K562 (cell line): Measurements from ENCODE around the gene CSF1R. TPM values are rescaled to one million over a fixed set of nuclear protein-coding genes. Genes with fewer than 3 reads are reported as not detected.
A peak's percentile ranks its signal among the peaks of the same experiment; 100 is the strongest.

ENCODE experiments used
- ATAC-seq: fragments of 200-7000 bp; cut with Tn5 transposase; 3 replicates; pipeline ENCODE4 v1.9.1; 2020; ENCODE audit warnings: moderate library complexity
- BruUV-seq: library from RNA; stranded (reverse); fragments of 400-500 nt; replicated peaks from 2 replicates; lab custom pipeline; 2021; lab: Mats Ljungman, UMichigan
- CTCF ChIA-PET: fragments of 300-600 bp; formaldehyde crosslinking; extraction: SDS; loops from one replicate; lab custom pipeline; 2021; ENCODE audit warnings: low intra/inter-chr PET ratio; lab: Yijun Ruan, JAX
- POLR2A ChIA-PET: fragments of 300-600, 350-650 bp; sonication (Branson Sonifier 250); formaldehyde crosslinking; extraction: SDS; loops from one replicate; lab custom pipeline; 2021; ENCODE audit warnings: antibody characterized with exemption, inconsistent platforms; lab: Yijun Ruan, JAX
- DNase-seq, 4 experiments: peaks; one replicate each; pipeline versions ENCODE4 v3.0.0 to v3.0.0-alpha.2; 2011 to 2018; ENCODE audit warnings: low spot score in 3 of 4, mixed read lengths in 3 of 4; ENCODE audit errors: extremely low read depth in 1 of 4
- FAIRE-seq: peaks from 2 replicates; lab custom pipeline; 2011; peaks lifted over from hg19 to GRCh38; lab: Jason Lieb, UNC
- H2AFZ ChIP-seq: 2 replicates; pipeline ENCODE4 v1.6.0; 2011; ENCODE audit warnings: low read depth, low read length, control low read depth, inconsistent platforms
- H3K27ac ChIP-seq: fragments of 200-600 bp; 3 replicates; pipeline ENCODE4 v1.8.0; 2011; ENCODE audit warnings: low read depth, mild to moderate bottlenecking, control low read depth, inconsistent platforms, low read length, moderate library complexity, mixed read lengths; ENCODE audit errors: extremely low read depth
- H3K27me3 ChIP-seq, 2 experiments: fragments of 300-600 bp in 1 of 2; 2 replicates in 1 of 2; 3 replicates in 1 of 2; pipeline versions ENCODE4 v1.6.0 to v1.8.0; 2011; ENCODE audit warnings: inconsistent platforms in 2 of 2, low read length in 2 of 2, mild to moderate bottlenecking in 1 of 2, mixed read lengths in 1 of 2, moderate library complexity in 1 of 2; ENCODE audit not compliant: control insufficient read depth in 2 of 2, insufficient read depth in 2 of 2
- H3K36me3 ChIP-seq: fragments of 300-600 bp; 3 replicates; pipeline ENCODE4 v1.8.0; 2011; ENCODE audit warnings: mild to moderate bottlenecking, low read length, inconsistent platforms; ENCODE audit not compliant: control insufficient read depth, insufficient read depth
- H3K4me1 ChIP-seq, 2 experiments: fragments of 200-600 bp in 1 of 2; replicated peaks in 1 of 2; 2 replicates in 1 of 2; 3 replicates in 1 of 2; pipeline versions ENCODE4 v1.5.1 to v1.8.0; 2011; ENCODE audit warnings: inconsistent platforms in 2 of 2, low read length in 2 of 2, mild to moderate bottlenecking in 1 of 2, mixed read lengths in 1 of 2, moderate library complexity in 1 of 2; ENCODE audit not compliant: control insufficient read depth in 2 of 2, insufficient read depth in 2 of 2
- H3K4me2 ChIP-seq: 2 replicates; pipeline ENCODE4 v1.6.1; 2011; ENCODE audit warnings: low read length, control low read depth, inconsistent platforms, mixed read lengths; ENCODE audit not compliant: insufficient read depth
- H3K4me3 ChIP-seq: fragments of 200-600 bp; sonication (generic), shearing (Covaris generic); 2 replicates; pipeline ENCODE4 v1.5.1; 2016; ENCODE audit warnings: control low read depth, inconsistent platforms
- H3K79me2 ChIP-seq: fragments of 200-600 bp; 3 replicates; pipeline ENCODE4 v1.8.0; 2011; ENCODE audit warnings: low read length, inconsistent platforms; ENCODE audit not compliant: control insufficient read depth, insufficient read depth
- H3K9ac ChIP-seq, 2 experiments: 2 replicates each; pipeline versions ENCODE4 v1.6.0 to v1.6.1; 2011; ENCODE audit warnings: low read depth in 2 of 2, low read length in 2 of 2, control low read depth in 1 of 2, inconsistent platforms in 1 of 2, mild to moderate bottlenecking in 1 of 2, mixed read lengths in 1 of 2; ENCODE audit not compliant: insufficient read depth in 1 of 2
- H3K9me1 ChIP-seq: one replicate; pipeline ENCODE4 v1.6.0; 2011; ENCODE audit warnings: inconsistent platforms, mild to moderate bottlenecking, low read length, moderate library complexity; ENCODE audit not compliant: control insufficient read depth, insufficient read depth
- H3K9me3 ChIP-seq: replicated peaks from 2 replicates; pipeline ENCODE4 v1.5.1; 2011; ENCODE audit warnings: low read depth, low read length, inconsistent platforms; ENCODE audit not compliant: control insufficient read depth, insufficient read depth
- H4K20me1 ChIP-seq: replicated peaks from 2 replicates; pipeline ENCODE4 v1.6.1; 2011; ENCODE audit warnings: low read length, inconsistent platforms, mixed read lengths; ENCODE audit not compliant: control insufficient read depth, insufficient read depth
- BCLAF1 ChIP-seq, 2 experiments: fragments of 450-650 bp in 1 of 2; IDR thresholded peaks; 2 replicates each; pipeline ENCODE4 v1.6.1; 2011 to 2017; ENCODE audit warnings: low read depth in 2 of 2, antibody characterized with exemption in 1 of 2, borderline replicate concordance in 1 of 2, low read length in 1 of 2, mild to moderate bottlenecking in 1 of 2, mixed read lengths in 1 of 2; ENCODE audit not compliant: control insufficient read depth in 1 of 2
- ESRRA ChIP-seq: fragments of 450-650 bp; IDR thresholded peaks from 2 replicates; pipeline ENCODE4 v1.6.1; 2014; ENCODE audit warnings: low read depth, mild to moderate bottlenecking, moderate library complexity, borderline replicate concordance
- HMGXB4 ChIP-seq: sonication (generic); formaldehyde crosslinking; IDR thresholded peaks from 2 replicates; pipeline ENCODE4 v1.8.1; 2023; ENCODE audit warnings: mild to moderate bottlenecking, missing genetic modification reagents
- MAZ ChIP-seq, 2 experiments: fragments of 450-650 bp in 1 of 2; sonication (generic) in 1 of 2; formaldehyde crosslinking; IDR thresholded peaks in 1 of 2; conservative IDR thresholded peaks in 1 of 2; 2 replicates each; pipeline versions ENCODE4 v1.4.0 to v1.5.0; 2020; ENCODE audit warnings: mild to moderate bottlenecking in 1 of 2, missing genetic modification reagents in 1 of 2
- WGBS: fragments of 100-300 bp; shearing (Covaris generic); methylation state at CpG from one replicate; pipeline ENCODE4 v1.1.6; 2016; ENCODE audit warnings: low coverage, mixed read lengths; ENCODE audit not compliant: insufficient coverage; ENCODE audit errors: missing lambda C conversion rate; 5-methylcytosine and 5-hydroxymethylcytosine counted together
- in situ Hi-C: fragments of 300-500 bp; cut with MboI; formaldehyde crosslinking; loops from 4 replicates; pipeline ENCODE4 v1.15.0; 2018; ENCODE audit warnings: inconsistent platforms, mixed read lengths
- intact Hi-C: fragments of 100-400 bp; cut with micrococcal nuclease; formaldehyde crosslinking; loops from 2 replicates; pipeline ENCODE4 v1.14.2; 2022
- polyA plus RNA-seq, 8 experiments: library from polyadenylated mRNA; depleted of rRNA in 4 of 8; stranded (reverse) in 5 of 8; unstranded in 3 of 8; fragments of >200 nt; fragmentation: Nextera tagmentation in 2 of 8; fragmentation: Illumina TruSeq in 1 of 8; extraction: Ambion mirVana in 2 of 8; extraction: Trizol in 1 of 8; gene quantifications; 2 replicates each; pipeline versions ENCODE4 v1.2.1 to v1.2.3, GENCODE V29; 2011 to 2014; ENCODE audit warnings: inconsistent platforms in 1 of 8, missing spikeins in 1 of 8
- total RNA-seq, 7 experiments: library from RNA; depleted of rRNA in 6 of 7; stranded (reverse); fragments of >200 nt in 6 of 7; fragmentation: Illumina TruSeq in 2 of 7; extraction: Trizol in 2 of 7; gene quantifications; 2 replicates each; pipeline versions ENCODE4 v1.2.1 to v1.2.3, GENCODE V29; 2011 to 2021; ENCODE audit warnings: low replicate concordance in 1 of 7

The CSF1R gene
- total and polyA plus RNA-seq, 9 of the 15 experiments (the other 6 are each of a cell fraction or from before 2014, with no cell fraction given) = 0.03 to 0.64 (median 0.20) TPM; not detected in 6

GRCh38 chr5:150073086-150073625 is 13.2 kb downstream of the CSF1R start:
- in situ Hi-C loops = no loop called here
- ChIA-PET CTCF (no interaction called here), POLR2A (interaction anchor here (0.7 to 1.8 kb wide), 2 partner anchors 9 to 50 kb away, joined by 4 to 6 read pairs; no protein-coding TSS in a partner anchor)
- Histone ChIP-seq H2AFZ (no peak overlapping the region), H3K79me2 (no peaks in the 10 kb centered on the region), H3K27me3 (peaks cover 12 to 49% of the 10 kb centered on the region in 2 experiments), H4K20me1 (no peaks in the 10 kb centered on the region), H3K9me1 (no peaks in the 10 kb centered on the region), H3K36me3 (no peaks in the 10 kb centered on the region), H3K4me2 (no peak overlapping the region), H3K27ac (no peak overlapping the region), H3K9me3 (no peaks in the 10 kb centered on the region), H3K4me1 (peaks cover 0 to 3% of the 10 kb centered on the region in 2 experiments; a peak in 2 of 5 replicates), H3K4me3 (no peak overlapping the region), H3K9ac (no peak overlapping the region)
- 15% methylated on average over 5 of the region's 5 CpGs for WGBS
- DNase-seq (no peak), ATAC-seq (no peak), FAIRE-seq (no peak)
- no TSS peak for BruUV-seq
- intact Hi-C loops = loop anchor here (10.0 kb wide), 1 partner anchor 52 kb away; no protein-coding TSS in a partner anchor
- no peak for TF ChIP-seq MAZ (CRISPR knock-in tag; conservative IDR thresholded peaks at IDR 0.05 in 1 of 2, IDR thresholded peaks at IDR 0.05 in 1 of 2)
- TF ChIP-seq BCLAF1 (IDR thresholded peaks at IDR 0.05; ENCODE audit: borderline replicate concordance in 1 of 2, control insufficient read depth in 1 of 2, low read depth in 2 of 2, low read length in 1 of 2) = no peak
- peak; percentile 48; the same call in 1 of the 2 replicates for TF ChIP-seq ESRRA
- no peak for TF ChIP-seq HMGXB4 (CRISPR knock-in tag)
- TF ChIP-seq, all 486 proteins: peak for 1
